ENCODE data around the gene MNS1. TPM values are rescaled to one million over a fixed set of nuclear protein-coding genes. Genes with fewer than 3 reads are reported as not detected.

MNS1 gene
- total and polyA plus RNA-seq, 9 of the 15 experiments (the other 6 are each of a cell fraction or from before 2014, with no cell fraction given), result 1.1 to 10.3 (median 2.5) TPM

GRCh38 chr15:56496635-56497034 lies 31.7 kb upstream of the MNS1 start (continued):
- TF ChIP-seq ZBTB11 (CRISPR knock-in tag; IDR thresholded peaks at IDR 0.05), result no peak
- no peak for TF ChIP-seq ZNF655 (CRISPR knock-in tag; IDR thresholded peaks at IDR 0.05)
- no peak for TF ChIP-seq ZNF551 (CRISPR knock-in tag; IDR thresholded peaks at IDR 0.05)
- TF ChIP-seq ELK3 (CRISPR knock-in tag; IDR thresholded peaks at IDR 0.05), result no peak
- TF ChIP-seq SAFB (IDR thresholded peaks at IDR 0.05; ENCODE audit: borderline replicate concordance, low read depth, low read length), result no peak
- TF ChIP-seq RCOR1 (IDR thresholded peaks at IDR 0.05; ENCODE audit: borderline replicate concordance in 1 of 2, low read depth in 2 of 2, low read length in 2 of 2), result 0 out of 4 replicates have a peak, but pooled peaks of 1 of the 2 experiments have one; percentile 10
- TF ChIP-seq FOXO4 (CRISPR knock-in tag; IDR thresholded peaks at IDR 0.05), result no peak
- no peak for TF ChIP-seq TRIM25 (IDR thresholded peaks at IDR 0.05; ENCODE audit: borderline replicate concordance)
- TF ChIP-seq TSHZ1 (CRISPR knock-in tag; IDR thresholded peaks at IDR 0.05), result no peak
- TF ChIP-seq FOXK2 (conservative IDR thresholded peaks at IDR 0.05 in 1 of 2, IDR thresholded peaks at IDR 0.05 in 1 of 2; ENCODE audit: low read depth in 2 of 2), result peak in 1 of 2 experiments; percentile 37; a peak in 1 of 4 replicates
- no peak for TF ChIP-seq ZC3H11A (IDR thresholded peaks at IDR 0.05; ENCODE audit: low read depth, low read length)
- TF ChIP-seq HMGN3 (IDR thresholded peaks at IDR 0.05; ENCODE audit: borderline replicate concordance, extremely low read depth, insufficient read length, low read depth, low read length), result no peak
- no peak for TF ChIP-seq XRCC4 (IDR thresholded peaks at IDR 0.05; ENCODE audit: extremely low read depth, insufficient read depth, insufficient read length)
- 0 out of 2 replicates have a peak, but pooled peaks have one; percentile 45 for TF ChIP-seq CC2D1A (IDR thresholded peaks at IDR 0.05)

All from K562 (cell line).